Measurements from ENCODE around the gene ST3GAL6. TPM values are rescaled to one million over a fixed set of nuclear protein-coding genes. Genes with fewer than 3 reads are reported as not detected.

ST3GAL6 gene
- polyA plus RNA-seq, 3 donors = 21.0 to 49.5 (median 22.8) TPM

DNA sequence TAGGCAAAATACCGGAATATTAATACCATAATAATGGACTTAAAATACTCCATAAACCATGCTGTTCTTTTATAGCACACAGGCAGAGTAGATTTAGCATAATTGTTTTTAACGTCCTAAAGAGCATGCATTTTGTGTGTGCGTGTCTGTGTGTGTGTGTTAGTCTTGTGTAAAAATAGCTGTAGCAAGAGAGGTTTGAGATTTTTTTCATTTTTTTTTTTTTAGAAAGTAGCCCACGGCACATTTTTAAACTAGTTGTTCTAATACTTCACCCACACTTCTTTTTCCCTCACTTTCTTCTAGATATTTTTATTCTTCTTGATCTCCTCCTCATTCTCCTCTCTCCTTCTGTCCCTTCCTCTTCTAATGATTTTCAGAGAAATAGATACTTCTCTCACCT, 7.5 kb upstream of the ST3GAL6 start:
- H3K27ac ChIP-seq (ENCODE audit: low read depth in 1 of 2, low read length in 2 of 2) = no peak overlapping the region
- no peaks in the 10 kb centered on the region for H3K9me3 ChIP-seq (replicated peaks in 1 of 2; ENCODE audit: control insufficient read depth in 1 of 2, insufficient read depth in 1 of 2, low read length in 2 of 2)
- Mint-ChIP-seq H3K9me3 (no peaks in the 10 kb centered on the region), H3K4me1 (peaks cover 19% of the 10 kb centered on the region), H3K27ac (peak overlapping the region in 1 of 7 donors; percentile 9), H3K36me3 (no peaks in the 10 kb centered on the region), H3K4me3 (no peak overlapping the region), H3K27me3 (ENCODE audit: low read depth in 3 of 3) (no peaks in the 10 kb centered on the region)
- no peaks in the 10 kb centered on the region for H3K36me3 ChIP-seq (replicated peaks in 1 of 2; ENCODE audit: control insufficient read depth in 1 of 2, insufficient read depth in 2 of 2, low read length in 2 of 2)
- H3K4me3 ChIP-seq (replicated peaks in 1 of 3; ENCODE audit: low read depth in 2 of 3, low read length in 3 of 3) = no peak overlapping the region
- no peaks in the 10 kb centered on the region for H4K20me1 ChIP-seq (ENCODE audit: insufficient read depth, low read length)
- TF ChIP-seq, protein P1, sequence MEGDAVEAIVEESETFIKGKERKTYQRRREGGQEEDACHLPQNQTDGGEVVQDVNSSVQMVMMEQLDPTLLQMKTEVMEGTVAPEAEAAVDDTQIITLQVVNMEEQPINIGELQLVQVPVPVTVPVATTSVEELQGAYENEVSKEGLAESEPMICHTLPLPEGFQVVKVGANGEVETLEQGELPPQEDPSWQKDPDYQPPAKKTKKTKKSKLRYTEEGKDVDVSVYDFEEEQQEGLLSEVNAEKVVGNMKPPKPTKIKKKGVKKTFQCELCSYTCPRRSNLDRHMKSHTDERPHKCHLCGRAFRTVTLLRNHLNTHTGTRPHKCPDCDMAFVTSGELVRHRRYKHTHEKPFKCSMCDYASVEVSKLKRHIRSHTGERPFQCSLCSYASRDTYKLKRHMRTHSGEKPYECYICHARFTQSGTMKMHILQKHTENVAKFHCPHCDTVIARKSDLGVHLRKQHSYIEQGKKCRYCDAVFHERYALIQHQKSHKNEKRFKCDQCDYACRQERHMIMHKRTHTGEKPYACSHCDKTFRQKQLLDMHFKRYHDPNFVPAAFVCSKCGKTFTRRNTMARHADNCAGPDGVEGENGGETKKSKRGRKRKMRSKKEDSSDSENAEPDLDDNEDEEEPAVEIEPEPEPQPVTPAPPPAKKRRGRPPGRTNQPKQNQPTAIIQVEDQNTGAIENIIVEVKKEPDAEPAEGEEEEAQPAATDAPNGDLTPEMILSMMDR (IDR thresholded peaks at IDR 0.05) = no peak
- WGBS (ENCODE audit: insufficient coverage) = no CpG with 5 or more reads among the region's 4 CpGs
- peaks cover 4% of the 10 kb centered on the region for H3K79me2 ChIP-seq (ENCODE audit: insufficient read depth, low read length)
- H3K4me1 ChIP-seq (ENCODE audit: control insufficient read depth in 1 of 2, insufficient read depth in 2 of 2, low read length in 2 of 2) = peaks cover 11 to 13% of the 10 kb centered on the region in 2 donors
- no peak overlapping the region for H2AFZ ChIP-seq (ENCODE audit: insufficient read depth, low read depth, low read length, poor library complexity, severe bottlenecking)
- no peaks in the 10 kb centered on the region for H3K27me3 ChIP-seq (ENCODE audit: control insufficient read depth in 2 of 2, insufficient read depth in 2 of 2, low read length in 2 of 2)
- intact Hi-C loops (cut with micrococcal nuclease) = no loop called here
- DNase-seq = no peak
- no peak overlapping the region for H3K4me2 ChIP-seq (replicated peaks; ENCODE audit: extremely low read depth, low read length, poor library complexity, severe bottlenecking)
- H3K9ac ChIP-seq (ENCODE audit: insufficient read depth, low read length, poor library complexity, severe bottlenecking) = no peak overlapping the region

DNA sequence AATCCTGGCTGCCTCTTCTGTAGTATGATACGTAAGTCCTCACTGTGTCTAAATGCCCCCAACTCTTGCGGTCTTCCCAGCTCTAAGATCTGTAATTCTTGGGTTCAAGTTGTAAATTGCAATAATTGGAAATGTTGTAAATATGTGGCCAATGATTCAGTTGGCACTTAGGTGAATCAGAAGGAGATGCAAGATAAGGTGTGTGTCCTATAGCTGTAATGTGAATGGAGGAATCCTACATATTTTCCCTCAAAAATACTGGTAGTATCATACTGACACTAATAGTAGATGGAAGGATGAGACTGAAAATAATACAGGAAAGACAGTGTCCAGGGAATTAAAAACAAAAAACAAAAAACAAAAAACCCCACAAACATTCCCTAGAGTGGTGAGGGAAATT, 3.5 kb upstream of the ST3GAL6 start:
- peak overlapping the region in 1 of 2 donors; percentile 92 for H3K27ac ChIP-seq (ENCODE audit: low read depth in 1 of 2, low read length in 2 of 2)
- no peak overlapping the region for H3K4me2 ChIP-seq (replicated peaks; ENCODE audit: extremely low read depth, low read length, poor library complexity, severe bottlenecking)
- H3K27me3 Mint-ChIP-seq (ENCODE audit: low read depth in 3 of 3) = no peaks in the 10 kb centered on the region
- no peak for DNase-seq
- no peak overlapping the region for H3K9ac ChIP-seq (ENCODE audit: insufficient read depth, low read length, poor library complexity, severe bottlenecking)
- no peak overlapping the region for H3K4me3 ChIP-seq (replicated peaks in 1 of 3; ENCODE audit: low read depth in 2 of 3, low read length in 3 of 3)
- no CpG with 5 or more reads among the region's 2 CpGs for WGBS (ENCODE audit: insufficient coverage)
- TF ChIP-seq, protein P1 (IDR thresholded peaks at IDR 0.05) = no peak
- H3K27ac Mint-ChIP-seq = peak overlapping the region in 4 of 7 donors; percentile 4 to 83 (median 54)
- H3K79me2 ChIP-seq (ENCODE audit: insufficient read depth, low read length) = peaks cover 28% of the 10 kb centered on the region
- H3K27me3 ChIP-seq (ENCODE audit: control insufficient read depth in 2 of 2, insufficient read depth in 2 of 2, low read length in 2 of 2) = no peaks in the 10 kb centered on the region
- no peaks in the 10 kb centered on the region for H3K36me3 Mint-ChIP-seq
- H3K36me3 ChIP-seq (replicated peaks in 1 of 2; ENCODE audit: control insufficient read depth in 1 of 2, insufficient read depth in 2 of 2, low read length in 2 of 2) = no peaks in the 10 kb centered on the region
- intact Hi-C loops (cut with micrococcal nuclease) = loop anchor here (10.0 kb wide), 2 partner anchors 65 to 165 kb away; partner anchors contain the start of gene CPOX (in 1 of the 2)
- H3K4me1 Mint-ChIP-seq = peaks cover 51% of the 10 kb centered on the region
- H3K9me3 ChIP-seq (replicated peaks in 1 of 2; ENCODE audit: control insufficient read depth in 1 of 2, insufficient read depth in 1 of 2, low read length in 2 of 2) = no peaks in the 10 kb centered on the region
- H4K20me1 ChIP-seq (ENCODE audit: insufficient read depth, low read length) = peaks cover 2% of the 10 kb centered on the region
- no peak overlapping the region for H2AFZ ChIP-seq (ENCODE audit: insufficient read depth, low read depth, low read length, poor library complexity, severe bottlenecking)
- peaks cover 46 to 53% of the 10 kb centered on the region in 2 donors for H3K4me1 ChIP-seq (ENCODE audit: control insufficient read depth in 1 of 2, insufficient read depth in 2 of 2, low read length in 2 of 2)
- H3K4me3 Mint-ChIP-seq = no peak overlapping the region
- no peaks in the 10 kb centered on the region for H3K9me3 Mint-ChIP-seq
